PC-9 (cell line): ENCODE measurements around the gene CYP3A4. TPM values are rescaled to one million over a fixed set of nuclear protein-coding genes. Genes with fewer than 3 reads are reported as not detected.
"Not testable (repeated sequence)": the region's sequence is repeated elsewhere in the genome, so short reads cannot be mapped to it uniquely, and the experiment has no call there.

Experiments used
- BruUV-seq: library from RNA; stranded (reverse); fragments of 400-500 nt; replicated peaks from 2 replicates; lab custom pipeline; 2021; lab: Mats Ljungman, UMichigan
- CTCF ChIA-PET: fragments of 300-600 bp; sonication (Branson Sonifier 250); formaldehyde crosslinking; loops from one replicate; lab custom pipeline; 2022; ENCODE audit warnings: antibody characterized with exemption; lab: Charles Lee
- POLR2A ChIA-PET: fragments of 300-600 bp; sonication (Branson Sonifier 250); formaldehyde crosslinking; loops from one replicate; lab custom pipeline; 2022; ENCODE audit warnings: antibody characterized with exemption; ENCODE audit not compliant: unreplicated experiment; lab: Charles Lee
- DNase-seq, 2 experiments: peaks; one replicate each; pipeline versions ENCODE4 v3.0.0 to v3.0.0-alpha.2; 2015 to 2022; ENCODE audit warnings: mixed read lengths in 1 of 2
- H2AFZ ChIP-seq: fragments of 200-600 bp; sonication (generic); 2 replicates; pipeline ENCODE4 v1.8.1; 2017; ENCODE audit warnings: antibody characterized with exemption
- H3F3A ChIP-seq: fragments of 200-600 bp; sonication (generic); 2 replicates; pipeline ENCODE4 v1.8.1; 2017; ENCODE audit warnings: antibody characterized with exemption, mild to moderate bottlenecking, low read depth; ENCODE audit not compliant: insufficient read depth
- H3K27ac ChIP-seq: fragments of 200-600 bp; sonication (generic); 2 replicates; pipeline ENCODE4 v1.6.1; 2016; ENCODE audit warnings: mixed run types
- H3K27me3 ChIP-seq: fragments of 200-600 bp; sonication (generic); 2 replicates; pipeline ENCODE4 v1.6.1; 2016; ENCODE audit warnings: low read depth, mixed run types; ENCODE audit not compliant: insufficient read depth
- H3K36me3 ChIP-seq: fragments of 200-600 bp; sonication (generic); 2 replicates; pipeline ENCODE4 v1.6.1; 2016; ENCODE audit warnings: low read depth, mixed run types
- H3K4me1 ChIP-seq: fragments of 200-600 bp; sonication (generic); replicated peaks from 2 replicates; pipeline ENCODE4 v1.6.1; 2016; ENCODE audit warnings: mixed run types; ENCODE audit not compliant: insufficient read depth
- H3K4me2 ChIP-seq: fragments of 200-600 bp; sonication (generic); 2 replicates; pipeline ENCODE4 v1.6.1; 2017; ENCODE audit warnings: mixed run types
- H3K4me3 ChIP-seq: fragments of 200-600 bp; sonication (generic); 2 replicates; pipeline ENCODE4 v1.6.1; 2016; ENCODE audit warnings: mixed run types
- H3K79me2 ChIP-seq: fragments of 200-600 bp; sonication (generic); 2 replicates; pipeline ENCODE4 v1.6.1; 2017; ENCODE audit warnings: low read depth, mixed run types
- H3K9me2 ChIP-seq: fragments of 200-600 bp; sonication (generic); 2 replicates; pipeline ENCODE4 v1.8.1; 2017; ENCODE audit warnings: mild to moderate bottlenecking; ENCODE audit not compliant: insufficient read depth
- H3K9me3 ChIP-seq: fragments of 200-600 bp; sonication (generic); 2 replicates; pipeline ENCODE4 v1.8.1; 2016; ENCODE audit warnings: low read depth; ENCODE audit not compliant: insufficient read depth
- H4K20me1 ChIP-seq: fragments of 200-600 bp; sonication (generic); 2 replicates; pipeline ENCODE4 v1.8.1; 2017; ENCODE audit not compliant: insufficient read depth
- EZH2 ChIP-seq: fragments of 200-600 bp; sonication (generic); IDR thresholded peaks from 2 replicates; pipeline ENCODE4 v1.8.0; 2017; ENCODE audit warnings: antibody characterized with exemption, low read depth
- intact Hi-C: fragments of 100-400 bp; cut with micrococcal nuclease; formaldehyde crosslinking; loops from one replicate; pipeline ENCODE4 v1.10.0; 2022; ENCODE audit not compliant: unreplicated experiment
- total RNA-seq: library from RNA; stranded (reverse); gene quantifications from 2 replicates; pipeline ENCODE4 v1.2.3, GENCODE V29; 2021
- TF ChIP-seq, protein P1 (sequence below): fragments of 200-600 bp; sonication (generic); conservative IDR thresholded peaks from 2 replicates; pipeline ENCODE4 v1.6.1; 2017; ENCODE audit warnings: mixed run types, antibody characterized with exemption, mild to moderate bottlenecking, moderate library complexity

Gene CYP3A4
- total RNA-seq, 1 experiment from 2014 or later, result not detected

- no peaks in the 10 kb centered on the region for H3F3A ChIP-seq
- no peak for TF ChIP-seq EZH2
- TF ChIP-seq, protein P1, sequence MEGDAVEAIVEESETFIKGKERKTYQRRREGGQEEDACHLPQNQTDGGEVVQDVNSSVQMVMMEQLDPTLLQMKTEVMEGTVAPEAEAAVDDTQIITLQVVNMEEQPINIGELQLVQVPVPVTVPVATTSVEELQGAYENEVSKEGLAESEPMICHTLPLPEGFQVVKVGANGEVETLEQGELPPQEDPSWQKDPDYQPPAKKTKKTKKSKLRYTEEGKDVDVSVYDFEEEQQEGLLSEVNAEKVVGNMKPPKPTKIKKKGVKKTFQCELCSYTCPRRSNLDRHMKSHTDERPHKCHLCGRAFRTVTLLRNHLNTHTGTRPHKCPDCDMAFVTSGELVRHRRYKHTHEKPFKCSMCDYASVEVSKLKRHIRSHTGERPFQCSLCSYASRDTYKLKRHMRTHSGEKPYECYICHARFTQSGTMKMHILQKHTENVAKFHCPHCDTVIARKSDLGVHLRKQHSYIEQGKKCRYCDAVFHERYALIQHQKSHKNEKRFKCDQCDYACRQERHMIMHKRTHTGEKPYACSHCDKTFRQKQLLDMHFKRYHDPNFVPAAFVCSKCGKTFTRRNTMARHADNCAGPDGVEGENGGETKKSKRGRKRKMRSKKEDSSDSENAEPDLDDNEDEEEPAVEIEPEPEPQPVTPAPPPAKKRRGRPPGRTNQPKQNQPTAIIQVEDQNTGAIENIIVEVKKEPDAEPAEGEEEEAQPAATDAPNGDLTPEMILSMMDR, result no peak
- H4K20me1 ChIP-seq, result no peaks in the 10 kb centered on the region
- H3K27ac ChIP-seq, result no peak overlapping the region
- H3K4me3 ChIP-seq, result no peak overlapping the region
- no peaks in the 10 kb centered on the region for H3K36me3 ChIP-seq
- no peak overlapping the region for H3K4me2 ChIP-seq
- no peaks in the 10 kb centered on the region for H3K9me2 ChIP-seq
- BruUV-seq, result no TSS peak
- ChIA-PET POLR2A (no interaction called here), CTCF (no interaction called here)
- no peak for DNase-seq
- no peaks in the 10 kb centered on the region for H3K27me3 ChIP-seq
- H3K79me2 ChIP-seq, result no peaks in the 10 kb centered on the region
- H3K9me3 ChIP-seq, result no peaks in the 10 kb centered on the region
- 0 out of 2 replicates have a peak, but pooled peaks cover 5% of the 10 kb centered on the region for H3K4me1 ChIP-seq
- no peak overlapping the region for H2AFZ ChIP-seq
- intact Hi-C loops, result no loop called here
These were observed 2.8 kb upstream of the CYP3A4 start for GRCh38 chr7:99786726-99787335.

- H3K36me3 ChIP-seq, H3K4me2 ChIP-seq, H2AFZ ChIP-seq, CTCF ChIA-PET, BruUV-seq, H4K20me1 ChIP-seq, H3K79me2 ChIP-seq, H3K27ac ChIP-seq, H3K9me2 ChIP-seq, H3K27me3 ChIP-seq, DNase-seq, H3K9me3 ChIP-seq, H3K4me1 ChIP-seq, H3K4me3 ChIP-seq, H3F3A ChIP-seq, intact Hi-C loops: not testable (repeated sequence)
- POLR2A ChIA-PET, result interaction anchor here (0.6 kb wide), 1 partner anchor 79 kb away, joined by 6 read pairs; no protein-coding TSS in a partner anchor
These were observed 1.7 kb upstream of the CYP3A4 start for GRCh38 chr7:99785654-99786053.

- 0 out of 2 replicates have a peak, but pooled peaks cover 4% of the 10 kb centered on the region for H3K27me3 ChIP-seq
- no peaks in the 10 kb centered on the region for H3F3A ChIP-seq
- no peaks in the 10 kb centered on the region for H3K79me2 ChIP-seq
- no peaks in the 10 kb centered on the region for H4K20me1 ChIP-seq
- no peak overlapping the region for H3K4me2 ChIP-seq
- no peaks in the 10 kb centered on the region for H3K9me2 ChIP-seq
- H3K36me3 ChIP-seq, result no peaks in the 10 kb centered on the region
- intact Hi-C loops, result no loop called here
- no peaks in the 10 kb centered on the region for H3K9me3 ChIP-seq
- POLR2A ChIA-PET, result no interaction called here
- H3K4me3 ChIP-seq, result no peak overlapping the region
- CTCF ChIA-PET, result no interaction called here
- no peak overlapping the region for H2AFZ ChIP-seq
- H3K4me1 ChIP-seq, result 0 out of 2 replicates have a peak, but pooled peaks cover 5% of the 10 kb centered on the region
- TF ChIP-seq, protein P1, result no peak
- TF ChIP-seq EZH2, result no peak
- BruUV-seq, result no TSS peak
- H3K27ac ChIP-seq, result no peak overlapping the region
- DNase-seq, result no peak
These were observed 1.7 kb downstream of the CYP3A4 start for GRCh38 chr7:99782012-99782953.
